Kidney epithelial cell (primary cell): ENCODE measurements around the gene DNAJC5G. TPM values are rescaled to one million over a fixed set of nuclear protein-coding genes. Genes with fewer than 3 reads are reported as not detected.
"Not testable (repeated sequence)": the region's sequence is repeated elsewhere in the genome, so short reads cannot be mapped to it uniquely, and the experiment has no call there.

ENCODE experiments used
- DNase-seq: peaks from one replicate; pipeline ENCODE4 v3.0.0-alpha.2; 2010; ENCODE audit warnings: low read depth
- H3K27me3 ChIP-seq: 2 replicates; pipeline ENCODE4 v1.6.0; 2011; ENCODE audit warnings: low read length; ENCODE audit not compliant: control insufficient read depth, insufficient read depth
- H3K36me3 ChIP-seq: 2 replicates; pipeline ENCODE4 v1.5.1; 2011; ENCODE audit warnings: low read length; ENCODE audit not compliant: control insufficient read depth, insufficient read depth
- H3K4me3 ChIP-seq: 2 replicates; pipeline ENCODE4 v1.5.1; 2011; ENCODE audit warnings: low read depth, mild to moderate bottlenecking, control low read depth, low read length
- CTCF ChIP-seq: IDR thresholded peaks from 2 replicates; pipeline ENCODE4 v1.5.1; 2011; ENCODE audit warnings: mild to moderate bottlenecking, moderate library complexity, low read length, control low read depth, inconsistent platforms; ENCODE audit not compliant: insufficient read depth, poor library complexity, severe bottlenecking
- total RNA-seq: library from RNA; depleted of rRNA; stranded (reverse); fragments of >200 nt; gene quantifications from 2 replicates; pipeline ENCODE4 v1.2.3, GENCODE V29; 2015

The DNAJC5G gene
- total RNA-seq, 1 donor from 2014 or later: not detected

DNA sequence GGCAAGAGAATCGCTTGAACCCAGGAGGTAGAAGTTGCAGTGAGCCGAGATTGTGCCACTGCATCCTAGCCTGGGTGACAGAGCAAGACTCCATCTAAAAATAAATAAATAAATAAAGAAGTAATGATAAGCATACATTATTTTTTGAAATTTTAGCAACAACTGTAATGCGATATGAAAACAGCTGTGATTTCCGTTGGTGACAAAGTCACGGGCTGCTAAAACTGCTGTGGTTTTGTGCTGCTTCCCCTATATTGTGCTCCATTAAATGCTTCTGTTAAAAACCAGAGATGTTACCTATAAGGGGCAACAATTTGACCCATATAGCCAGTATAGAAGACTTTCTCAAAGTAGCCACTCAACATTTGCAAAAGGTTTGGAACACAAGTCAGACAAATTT lies 15.3 kb downstream of the DNAJC5G start:
- TF ChIP-seq CTCF: no peak
- no peak overlapping the region for H3K4me3 ChIP-seq
- peaks cover 6% of the 10 kb centered on the region for H3K27me3 ChIP-seq
- no peak for DNase-seq
- H3K36me3 ChIP-seq: no peaks in the 10 kb centered on the region

DNA sequence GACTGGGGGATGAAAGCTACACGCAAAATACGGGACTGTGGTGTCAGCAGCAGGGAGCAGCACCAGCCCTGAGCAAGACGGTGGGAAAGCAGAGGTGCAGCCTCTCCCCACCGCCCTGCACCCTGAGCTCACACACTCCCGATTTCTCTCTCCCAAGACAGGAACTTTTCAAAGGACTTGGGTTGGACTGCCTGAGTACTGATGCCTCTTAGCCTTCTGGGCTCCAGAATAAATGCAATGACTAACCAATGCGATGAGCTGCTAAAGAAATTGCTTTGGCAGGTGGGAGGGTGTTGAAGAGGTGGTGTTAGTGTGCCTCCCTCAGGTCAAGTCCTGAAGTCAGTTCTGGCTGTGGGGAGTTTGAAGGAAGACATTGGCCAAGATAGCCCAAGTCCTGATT lies 16.6 kb downstream of the DNAJC5G start:
- Histone ChIP-seq H3K27me3 (peaks cover 13% of the 10 kb centered on the region), H3K4me3 (no peak overlapping the region), H3K36me3 (no peaks in the 10 kb centered on the region)
- no peak for DNase-seq
- no peak for TF ChIP-seq CTCF

GRCh38 chr2:27294928-27295327 lies 19.7 kb downstream of the DNAJC5G start:
- no peaks in the 10 kb centered on the region for H3K36me3 ChIP-seq
- no peak overlapping the region for H3K4me3 ChIP-seq
- TF ChIP-seq CTCF: no peak
- peaks cover 11% of the 10 kb centered on the region for H3K27me3 ChIP-seq
- no peak for DNase-seq

DNA sequence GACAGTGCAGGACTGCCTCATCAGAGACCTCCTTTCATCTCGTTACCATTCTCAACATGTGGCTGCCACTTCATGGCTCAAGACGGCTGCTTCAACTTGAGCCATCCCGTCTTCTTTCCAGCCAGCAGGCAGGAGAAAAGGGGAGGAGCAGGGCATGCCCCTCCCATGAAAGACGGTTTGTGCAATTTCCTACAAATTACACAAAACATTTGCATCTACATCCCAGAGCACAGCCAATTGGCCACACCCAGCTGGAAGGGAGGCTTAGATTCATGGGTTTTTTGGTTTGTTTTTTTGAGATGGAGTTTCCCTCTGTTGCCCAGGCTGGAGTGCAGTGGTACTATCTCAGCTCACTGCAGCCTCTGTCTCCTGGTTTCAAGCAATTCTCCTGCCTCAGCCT lies 21.2 kb downstream of the DNAJC5G start:
- peaks cover 11% of the 10 kb centered on the region for H3K27me3 ChIP-seq
- H3K4me3 ChIP-seq: no peak overlapping the region
- no peaks in the 10 kb centered on the region for H3K36me3 ChIP-seq
- TF ChIP-seq CTCF: no peak
- no peak for DNase-seq

GRCh38 chr2:27297195-27297594 lies 22.0 kb downstream of the DNAJC5G start:
- Histone ChIP-seq H3K36me3 (no peaks in the 10 kb centered on the region), H3K4me3 (no peak overlapping the region), H3K27me3 (peaks cover 6% of the 10 kb centered on the region)
- TF ChIP-seq CTCF: no peak
- DNase-seq: no peak

GRCh38 chr2:27298391-27299080 lies 23.3 kb downstream of the DNAJC5G start:
- TF ChIP-seq CTCF: no peak
- Histone ChIP-seq H3K36me3 (no peaks in the 10 kb centered on the region), H3K27me3 (peaks cover 6% of the 10 kb centered on the region), H3K4me3 (no peak overlapping the region)
- DNase-seq: no peak

- DNase-seq: not testable (repeated sequence)
Observed at GRCh38 chr2:27300606-27301005, 25.4 kb downstream of the DNAJC5G start.

More at GRCh38 chr2:27300606-27301005, 25.4 kb downstream of the DNAJC5G start:
- H3K27me3 ChIP-seq: peaks cover 18% of the 10 kb centered on the region
- H3K4me3 ChIP-seq, H3K36me3 ChIP-seq: not testable (repeated sequence)
